Hepatocyte (in vitro differentiated cells): ENCODE results near the gene RIOX2. TPM values are rescaled to one million over a fixed set of nuclear protein-coding genes. Genes with fewer than 3 reads are reported as not detected.

Experiments used
- DNase-seq: peaks from one replicate; pipeline ENCODE4 v3.0.0-alpha.2; 2016; ENCODE audit warnings: low spot score
- H2AFZ ChIP-seq: fragments of 200-600 bp; sonication (generic); 2 replicates; pipeline ENCODE4 v1.6.0; 2016; ENCODE audit warnings: antibody characterized with exemption, mild to moderate bottlenecking
- H3K27ac ChIP-seq: fragments of 200-600 bp; sonication (generic); 2 replicates; pipeline ENCODE4 v1.5.1; 2016; ENCODE audit warnings: mild to moderate bottlenecking
- H3K27me3 ChIP-seq: fragments of 200-600 bp; sonication (generic); 2 replicates; pipeline ENCODE4 v1.6.1; 2016
- H3K36me3 ChIP-seq: fragments of 200-600 bp; sonication (generic); replicated peaks from 2 replicates; pipeline ENCODE4 v1.5.1; 2016; ENCODE audit warnings: low read depth; ENCODE audit not compliant: insufficient read depth
- H3K4me1 ChIP-seq: fragments of 200-600 bp; sonication (generic); 2 replicates; pipeline ENCODE4 v1.5.1; 2016; ENCODE audit warnings: mild to moderate bottlenecking, moderate library complexity; ENCODE audit not compliant: insufficient read depth
- H3K4me2 ChIP-seq: fragments of 200-600 bp; sonication (generic); 2 replicates; pipeline ENCODE4 v1.6.0; 2016
- H3K4me3 ChIP-seq: fragments of 200-600 bp; sonication (generic); 2 replicates; pipeline ENCODE4 v1.5.1; 2016; ENCODE audit warnings: mild to moderate bottlenecking
- H3K79me2 ChIP-seq: fragments of 200-600 bp; sonication (generic); 2 replicates; pipeline ENCODE4 v1.6.0; 2017; ENCODE audit warnings: mild to moderate bottlenecking
- H3K9me2 ChIP-seq: fragments of 200-600 bp; sonication (generic); replicated peaks from 2 replicates; pipeline ENCODE4 v1.6.0; 2017; ENCODE audit warnings: mild to moderate bottlenecking; ENCODE audit not compliant: insufficient read depth
- H3K9me3 ChIP-seq: fragments of 200-600 bp; sonication (generic); 2 replicates; pipeline ENCODE4 v1.5.1; 2016; ENCODE audit warnings: low read depth, mild to moderate bottlenecking
- H4K20me1 ChIP-seq: fragments of 200-600 bp; sonication (generic); 2 replicates; pipeline ENCODE4 v1.6.0; 2016; ENCODE audit warnings: mild to moderate bottlenecking; ENCODE audit not compliant: insufficient read depth, poor library complexity, severe bottlenecking
- EZH2 ChIP-seq: fragments of 200-600 bp; sonication (generic); IDR thresholded peaks from 2 replicates; pipeline ENCODE4 v1.6.1; 2016; ENCODE audit warnings: antibody characterized with exemption, mild to moderate bottlenecking, borderline replicate concordance
- EZH2phosphoT487 ChIP-seq: fragments of 200-600 bp; sonication (generic); IDR thresholded peaks from one replicate; pipeline ENCODE4 v1.6.1; 2018; ENCODE audit warnings: antibody characterized with exemption, mild to moderate bottlenecking, low read depth, moderate library complexity; ENCODE audit not compliant: unreplicated experiment, severe bottlenecking
- WGBS: methylation state at CpG from one replicate; pipeline ENCODE4 v1.1.6; 2016; ENCODE audit warnings: low lambda C conversion rate; ENCODE audit errors: missing lambda C conversion rate; 5-methylcytosine and 5-hydroxymethylcytosine counted together
- polyA plus RNA-seq: library from polyadenylated mRNA; unstranded; fragments of >200 nt; fragmentation: Nextera tagmentation; extraction: Ambion mirVana; gene quantifications from 2 replicates; pipeline ENCODE4 v1.2.1, GENCODE V29; 2016
- total RNA-seq: library from RNA; depleted of rRNA; stranded (reverse); fragments of >200 nt; gene quantifications from 2 replicates; pipeline ENCODE4 v1.2.3, GENCODE V29; 2014
- TF ChIP-seq, protein P1 (sequence below): fragments of 200-600 bp; sonication (generic); IDR thresholded peaks from 2 replicates; pipeline ENCODE4 v1.5.1; 2016; ENCODE audit warnings: antibody characterized with exemption, mild to moderate bottlenecking; ENCODE audit not compliant: poor library complexity

RIOX2 gene
- total and polyA plus RNA-seq, 2 experiments from 2014 or later, result 15.5 to 26.2 TPM

DNA sequence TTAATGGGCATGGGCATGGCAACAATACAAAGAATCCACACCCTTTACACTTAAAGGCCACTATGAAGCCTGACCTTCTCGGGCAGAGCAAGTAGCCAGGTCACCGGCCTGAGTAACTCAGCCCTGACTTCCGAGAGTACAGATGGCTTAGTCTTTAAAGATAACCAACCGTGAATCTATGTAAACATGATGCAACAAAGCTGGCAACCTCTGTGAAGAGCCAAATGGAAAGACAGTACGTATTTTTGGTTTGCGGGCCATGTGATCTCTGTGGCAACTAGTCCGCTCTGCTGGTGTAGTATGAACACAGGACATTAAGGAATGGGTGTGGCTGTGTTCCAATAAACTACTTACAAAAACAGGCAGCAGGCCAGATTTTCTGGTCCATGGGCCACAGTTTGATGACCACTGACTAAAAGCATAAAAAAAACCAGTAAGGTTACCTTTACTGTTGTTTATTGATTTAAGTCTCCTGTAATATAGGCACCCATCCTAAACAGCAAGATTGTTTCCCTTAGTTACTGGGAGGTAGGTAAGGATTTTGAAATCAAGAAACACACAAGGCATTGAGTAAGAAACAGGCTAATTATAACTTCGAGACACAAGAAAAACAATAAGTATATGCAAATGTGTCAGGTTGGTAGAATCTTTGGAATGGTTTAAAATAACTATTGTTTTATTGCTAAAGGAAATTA, 14.5 kb downstream of the RIOX2 start:
- H3K4me3 ChIP-seq, result no peak overlapping the region
- H3K27ac ChIP-seq, result no peak overlapping the region
- WGBS, result 80% methylated on average over 8 of the region's 8 CpGs
- H3K9me2 ChIP-seq, result no peaks in the 10 kb centered on the region
- no peaks in the 10 kb centered on the region for H3K4me1 ChIP-seq
- no peaks in the 10 kb centered on the region for H4K20me1 ChIP-seq
- no peak overlapping the region for H2AFZ ChIP-seq
- no peaks in the 10 kb centered on the region for H3K9me3 ChIP-seq
- peaks cover 5% of the 10 kb centered on the region for H3K79me2 ChIP-seq
- TF ChIP-seq, protein P1, sequence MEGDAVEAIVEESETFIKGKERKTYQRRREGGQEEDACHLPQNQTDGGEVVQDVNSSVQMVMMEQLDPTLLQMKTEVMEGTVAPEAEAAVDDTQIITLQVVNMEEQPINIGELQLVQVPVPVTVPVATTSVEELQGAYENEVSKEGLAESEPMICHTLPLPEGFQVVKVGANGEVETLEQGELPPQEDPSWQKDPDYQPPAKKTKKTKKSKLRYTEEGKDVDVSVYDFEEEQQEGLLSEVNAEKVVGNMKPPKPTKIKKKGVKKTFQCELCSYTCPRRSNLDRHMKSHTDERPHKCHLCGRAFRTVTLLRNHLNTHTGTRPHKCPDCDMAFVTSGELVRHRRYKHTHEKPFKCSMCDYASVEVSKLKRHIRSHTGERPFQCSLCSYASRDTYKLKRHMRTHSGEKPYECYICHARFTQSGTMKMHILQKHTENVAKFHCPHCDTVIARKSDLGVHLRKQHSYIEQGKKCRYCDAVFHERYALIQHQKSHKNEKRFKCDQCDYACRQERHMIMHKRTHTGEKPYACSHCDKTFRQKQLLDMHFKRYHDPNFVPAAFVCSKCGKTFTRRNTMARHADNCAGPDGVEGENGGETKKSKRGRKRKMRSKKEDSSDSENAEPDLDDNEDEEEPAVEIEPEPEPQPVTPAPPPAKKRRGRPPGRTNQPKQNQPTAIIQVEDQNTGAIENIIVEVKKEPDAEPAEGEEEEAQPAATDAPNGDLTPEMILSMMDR, result no peak
- TF ChIP-seq EZH2phosphoT487, result no peak
- no peak for TF ChIP-seq EZH2
- H3K4me2 ChIP-seq, result no peak overlapping the region
- DNase-seq, result no peak
- H3K36me3 ChIP-seq, result peaks cover 4% of the 10 kb centered on the region
- no peaks in the 10 kb centered on the region for H3K27me3 ChIP-seq

DNA sequence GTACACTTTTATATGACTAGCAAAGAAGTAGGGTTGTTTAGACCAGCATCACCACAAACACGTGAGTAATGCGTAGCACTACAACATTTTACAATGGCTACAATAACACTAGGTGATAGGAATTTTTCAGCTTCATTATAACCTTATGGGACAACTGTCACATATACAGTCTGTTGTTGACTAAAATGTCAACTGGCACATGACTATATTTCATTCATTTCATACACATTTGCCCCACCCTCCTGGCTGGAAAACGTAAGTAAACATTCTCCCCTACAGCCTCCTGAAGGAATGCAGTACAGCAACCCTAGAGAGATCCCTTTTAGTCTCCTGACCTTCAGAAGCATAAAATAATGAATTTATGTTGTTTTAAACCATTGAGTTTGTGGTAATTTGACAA, 16.2 kb downstream of the RIOX2 start:
- H3K27ac ChIP-seq, result no peak overlapping the region
- H3K36me3 ChIP-seq, result peaks cover 4% of the 10 kb centered on the region
- H3K27me3 ChIP-seq, result no peaks in the 10 kb centered on the region
- no peak for TF ChIP-seq EZH2
- TF ChIP-seq, protein P1, result no peak
- TF ChIP-seq EZH2phosphoT487, result no peak
- 72% methylated on average over 3 of the region's 3 CpGs for WGBS
- H3K4me1 ChIP-seq, result no peaks in the 10 kb centered on the region
- H3K4me3 ChIP-seq, result no peak overlapping the region
- DNase-seq, result no peak
- no peaks in the 10 kb centered on the region for H3K9me2 ChIP-seq
- no peak overlapping the region for H3K4me2 ChIP-seq
- no peaks in the 10 kb centered on the region for H4K20me1 ChIP-seq
- no peak overlapping the region for H2AFZ ChIP-seq
- no peaks in the 10 kb centered on the region for H3K79me2 ChIP-seq
- no peaks in the 10 kb centered on the region for H3K9me3 ChIP-seq

DNA sequence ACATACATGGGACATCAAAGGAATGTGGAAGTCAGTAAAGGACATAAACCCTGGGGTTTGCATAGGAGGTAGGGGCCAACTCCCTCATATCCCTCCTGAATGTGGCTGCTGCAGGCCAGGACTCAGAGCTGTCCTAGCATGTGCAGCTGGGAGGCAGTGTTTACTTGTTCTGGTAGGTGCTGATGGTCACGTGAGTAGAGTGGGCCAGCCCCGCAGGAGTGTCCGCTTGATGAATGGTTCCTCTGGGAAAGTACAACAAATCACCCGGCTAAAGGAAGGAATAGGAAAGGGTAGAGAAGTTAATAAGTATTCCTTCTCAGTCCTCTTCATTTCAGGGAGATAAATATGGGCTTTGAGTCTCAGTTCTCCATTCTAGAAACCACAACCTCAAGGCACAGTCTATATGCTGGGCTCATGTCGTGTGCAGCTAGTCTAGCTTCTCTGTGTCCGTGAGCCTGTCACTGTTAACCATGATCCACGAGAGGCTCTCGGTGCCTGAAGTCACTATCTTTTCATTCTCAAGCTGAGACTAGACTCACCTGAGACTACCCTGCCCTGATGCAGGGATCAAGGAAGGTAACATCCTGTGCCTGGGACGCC, 17.9 kb downstream of the RIOX2 start:
- H3K9me2 ChIP-seq, result no peaks in the 10 kb centered on the region
- 94% methylated on average over 9 of the region's 9 CpGs for WGBS
- no peak overlapping the region for H3K4me2 ChIP-seq
- no peak overlapping the region for H2AFZ ChIP-seq
- no peak overlapping the region for H3K27ac ChIP-seq
- no peaks in the 10 kb centered on the region for H4K20me1 ChIP-seq
- H3K4me3 ChIP-seq, result no peak overlapping the region
- TF ChIP-seq EZH2phosphoT487 (no peak), EZH2 (no peak)
- TF ChIP-seq, protein P1, result no peak
- no peaks in the 10 kb centered on the region for H3K36me3 ChIP-seq
- H3K4me1 ChIP-seq, result no peaks in the 10 kb centered on the region
- no peak for DNase-seq
- H3K27me3 ChIP-seq, result no peaks in the 10 kb centered on the region
- H3K79me2 ChIP-seq, result no peaks in the 10 kb centered on the region
- no peaks in the 10 kb centered on the region for H3K9me3 ChIP-seq
